Daoy (cell line): ENCODE data around the gene FAM180A. TPM values are rescaled to one million over a fixed set of nuclear protein-coding genes. Genes with fewer than 3 reads are reported as not detected.
"Not testable (repeated sequence)": the region's sequence is repeated elsewhere in the genome, so short reads cannot be mapped to it uniquely, and the experiment has no call there.

Source experiments
- DNase-seq: peaks from one replicate; pipeline ENCODE4 v3.0.0-alpha.2; 2015; ENCODE audit warnings: low read depth
- total RNA-seq: library from RNA; depleted of rRNA; stranded (reverse); fragments of >200 nt; shearing (Covaris generic); gene quantifications from 2 replicates; pipeline ENCODE4 v1.2.3, GENCODE V29; 2014; rRNA removed

FAM180A gene
- total RNA-seq = not detected in 2 replicates

DNA sequence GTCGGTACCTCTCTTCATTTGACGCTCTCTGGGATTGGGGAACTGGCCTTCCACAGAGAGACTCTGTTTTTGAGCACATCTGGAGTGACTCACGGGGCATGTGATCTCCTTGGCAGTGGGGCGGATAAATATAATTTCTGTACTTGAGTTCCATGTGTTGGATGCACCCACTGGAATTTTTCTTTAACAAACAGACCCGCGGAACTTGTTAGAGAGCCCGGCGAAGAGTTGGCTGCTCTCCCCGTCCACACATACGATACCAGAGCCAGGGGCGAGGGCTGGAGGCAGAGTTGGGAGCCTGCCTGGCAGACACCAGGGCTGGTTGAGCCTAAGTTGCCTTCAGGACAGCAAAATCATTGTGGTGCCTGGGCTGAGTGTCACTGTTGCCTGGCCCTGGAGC lies at the start of gene FAM180A:
Gene FAM180A, minus strand, starts transcription at position 44 of the 400 bp plus-strand sequence. CDS start 233 bp downstream, outside the sequence.
- peak; percentile 15 for DNase-seq

DNA sequence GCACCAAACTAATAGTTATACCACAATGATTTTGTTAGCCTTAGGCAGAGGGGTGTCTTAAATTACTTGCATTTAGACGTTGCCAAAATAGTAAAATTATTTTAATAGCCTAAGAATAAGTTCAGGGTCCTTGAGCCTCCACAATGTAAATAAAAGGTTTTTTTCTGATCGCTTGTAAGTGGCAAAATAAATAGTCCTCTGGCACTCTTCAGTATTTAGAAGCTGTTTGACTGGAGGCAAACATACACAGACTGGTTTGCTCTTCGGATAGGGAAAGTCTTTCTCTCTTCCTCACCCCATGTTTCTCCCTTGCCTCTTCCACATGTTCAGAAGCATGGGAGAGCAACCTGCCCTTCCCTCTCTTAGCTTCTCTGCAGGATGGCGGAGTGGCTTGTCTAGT lies 49.5 kb upstream of the FAM180A start:
- no peak for DNase-seq

DNA sequence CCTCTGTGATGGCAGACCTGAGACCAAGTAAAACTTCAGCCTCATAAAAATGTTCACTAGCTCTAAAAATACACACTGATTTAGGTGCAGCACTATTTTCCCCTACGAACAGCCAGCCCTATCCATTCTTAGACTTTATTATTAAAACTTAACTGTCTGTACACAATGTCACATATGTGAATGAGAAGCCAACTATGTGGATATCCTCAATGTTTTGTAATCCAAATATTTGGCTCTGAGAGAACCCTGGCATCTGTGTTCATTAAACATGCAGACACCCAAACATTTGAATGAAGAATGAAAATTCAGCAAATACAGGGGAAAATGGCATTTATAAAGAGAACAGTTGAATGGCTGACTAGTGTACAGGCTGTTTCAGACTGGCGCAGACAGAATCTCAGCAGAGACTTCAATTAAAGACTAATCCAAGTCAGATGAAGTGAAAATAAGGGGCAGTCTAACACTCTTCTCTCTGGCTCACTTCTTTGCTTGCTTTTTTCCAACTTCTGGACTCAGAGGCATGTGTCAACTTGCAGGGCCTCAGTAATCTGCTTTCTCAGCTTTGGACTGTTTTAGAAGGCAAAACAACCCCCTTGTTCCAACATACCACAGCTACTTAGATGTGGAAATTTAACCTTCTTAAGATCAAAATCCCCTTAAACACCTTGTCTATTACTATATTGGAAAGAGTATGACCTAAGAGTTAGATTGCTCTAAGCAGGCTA lies 47.4 kb upstream of the FAM180A start:
- no peak for DNase-seq

DNA sequence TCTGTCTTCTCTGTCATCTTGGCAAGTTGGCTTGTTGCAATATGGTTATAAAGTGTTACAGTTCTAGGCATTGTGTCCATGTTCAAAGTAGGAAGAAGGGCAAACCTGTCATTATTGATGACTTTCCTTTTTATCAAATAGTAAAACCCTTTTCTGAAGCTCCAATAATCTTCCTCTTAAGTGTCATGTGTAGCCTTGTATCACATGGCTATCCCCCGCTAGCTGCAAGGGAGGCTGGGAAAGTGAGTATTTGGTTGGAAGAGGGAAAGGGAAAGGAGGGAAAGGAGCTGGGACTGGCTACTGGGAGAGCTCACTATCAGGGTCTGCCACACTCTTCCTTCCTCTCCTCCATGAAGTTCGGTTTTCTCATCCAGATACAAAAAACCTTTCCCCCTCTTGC lies 45.2 kb upstream of the FAM180A start:
- no peak for DNase-seq

DNA sequence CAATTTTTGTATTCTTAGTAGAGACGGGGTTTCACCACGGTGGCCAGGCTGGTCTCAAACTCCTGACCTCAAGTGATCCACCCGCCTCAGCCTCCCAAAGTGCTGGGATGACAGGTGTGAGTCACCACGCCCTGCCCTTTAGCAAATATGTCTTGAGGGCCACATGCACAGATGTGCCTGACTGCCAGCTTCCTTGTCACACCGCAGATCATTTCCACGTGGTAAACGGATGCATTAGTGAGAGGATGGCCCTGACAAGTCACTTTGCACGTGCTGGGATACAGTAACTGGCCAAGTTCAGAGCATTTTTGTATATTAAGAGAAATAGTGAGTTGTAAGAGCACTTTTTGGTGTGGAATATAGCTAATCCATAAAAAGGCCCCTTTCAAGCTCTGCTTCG lies 44.3 kb upstream of the FAM180A start:
- DNase-seq = no peak

DNA sequence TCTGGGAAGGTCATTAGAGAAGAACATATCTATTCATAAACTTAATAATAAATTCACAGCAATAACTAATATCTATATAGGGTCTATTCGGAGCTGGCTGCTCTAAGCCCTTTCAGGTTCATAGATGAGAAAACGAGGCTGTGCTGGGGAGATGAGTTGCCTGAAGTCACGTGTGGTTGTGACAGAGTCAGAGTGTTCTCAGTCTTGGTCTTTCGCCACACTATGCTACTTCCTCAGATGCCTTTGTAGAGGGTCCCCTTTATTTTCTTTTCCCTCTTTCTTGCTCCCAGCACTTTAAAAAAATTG lies 43.7 kb upstream of the FAM180A start:
- DNase-seq = no peak

DNA sequence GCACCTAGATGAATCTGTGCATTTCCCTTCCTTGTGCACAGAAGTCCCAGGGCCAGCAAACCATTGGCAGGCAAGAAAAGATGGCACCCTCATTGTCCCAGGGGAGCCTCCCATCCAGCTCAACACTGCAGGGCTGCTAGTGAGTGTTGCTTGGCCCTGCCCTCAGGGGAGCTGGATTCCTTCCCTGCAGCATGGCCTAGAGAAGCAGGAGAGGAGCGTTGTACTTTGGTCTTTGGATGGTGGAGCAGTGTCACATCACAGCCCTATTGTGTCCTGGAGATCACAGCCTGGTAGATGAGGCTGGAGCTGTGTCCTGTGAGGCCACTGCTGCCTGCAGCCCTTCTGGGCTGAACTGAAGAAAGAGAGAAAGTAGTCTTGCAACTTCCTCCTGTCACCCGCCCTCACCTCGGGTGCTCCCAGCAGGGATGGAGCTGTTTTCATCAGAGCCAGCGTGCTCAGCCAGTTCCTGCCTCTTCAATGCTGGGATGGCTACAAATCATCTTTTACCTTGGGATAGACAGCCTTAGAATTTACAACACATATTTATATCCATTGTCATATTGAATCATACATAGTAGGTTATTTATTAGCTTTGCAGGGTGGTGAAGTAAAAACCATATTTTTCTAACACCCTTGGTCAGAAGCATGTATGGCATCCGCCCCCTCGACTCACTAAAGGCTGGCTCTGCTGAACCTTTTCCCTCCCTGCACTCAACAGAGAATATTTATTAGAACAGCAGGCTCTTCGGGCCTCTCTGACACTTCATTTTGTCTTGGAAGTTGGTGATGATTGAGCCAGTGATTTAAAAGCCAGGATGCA lies 43.1 kb upstream of the FAM180A start:
- DNase-seq = no peak

DNA sequence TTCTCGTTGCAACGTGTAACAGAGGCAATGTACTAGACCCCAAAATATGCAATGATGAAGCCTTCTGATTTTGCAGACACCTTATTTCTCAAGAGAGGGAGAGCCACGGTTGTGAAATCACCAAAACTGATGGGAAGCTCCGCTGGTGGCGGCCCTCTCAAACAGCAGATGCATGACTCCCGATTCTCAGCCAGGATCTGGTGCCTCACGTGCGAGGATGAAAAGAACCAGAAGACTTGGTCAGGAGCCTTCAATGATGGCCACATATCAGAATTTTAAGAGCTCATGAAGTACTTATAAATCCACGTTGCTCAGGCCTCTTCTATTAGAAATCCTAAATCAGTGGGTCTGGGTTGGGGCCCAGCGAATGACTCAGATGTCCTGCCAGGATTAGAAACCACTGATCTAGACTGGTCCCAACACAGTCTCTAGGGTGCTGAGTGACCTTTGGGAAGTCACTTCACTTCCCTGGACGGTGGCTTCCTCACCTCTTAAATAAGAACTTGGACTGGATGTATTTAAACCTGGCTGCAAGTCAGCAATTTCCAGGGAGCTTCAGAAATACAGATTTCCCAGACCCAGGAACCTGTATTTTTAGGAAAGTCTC lies 41.9 kb upstream of the FAM180A start:
- DNase-seq = no peak

DNA sequence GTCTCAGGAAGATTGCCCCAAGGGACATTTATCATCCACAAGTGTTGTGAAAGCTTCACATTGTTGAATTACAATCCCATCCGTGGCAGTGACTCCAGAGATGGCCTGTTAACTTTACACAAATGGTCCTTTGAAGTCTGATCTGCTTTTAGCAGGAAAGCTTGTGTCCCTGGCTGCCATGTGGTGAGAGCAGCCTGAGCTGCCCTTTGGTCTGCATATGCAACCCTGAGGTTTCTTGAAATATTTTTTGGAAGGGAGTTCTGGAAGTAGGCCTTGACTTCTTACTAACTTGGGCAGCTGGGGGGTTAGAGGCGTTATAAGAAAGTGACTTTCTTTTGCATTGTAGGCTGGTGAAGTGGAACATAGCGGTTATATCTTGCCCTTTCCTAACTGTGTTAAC lies 41.3 kb upstream of the FAM180A start:
- no peak for DNase-seq

DNA sequence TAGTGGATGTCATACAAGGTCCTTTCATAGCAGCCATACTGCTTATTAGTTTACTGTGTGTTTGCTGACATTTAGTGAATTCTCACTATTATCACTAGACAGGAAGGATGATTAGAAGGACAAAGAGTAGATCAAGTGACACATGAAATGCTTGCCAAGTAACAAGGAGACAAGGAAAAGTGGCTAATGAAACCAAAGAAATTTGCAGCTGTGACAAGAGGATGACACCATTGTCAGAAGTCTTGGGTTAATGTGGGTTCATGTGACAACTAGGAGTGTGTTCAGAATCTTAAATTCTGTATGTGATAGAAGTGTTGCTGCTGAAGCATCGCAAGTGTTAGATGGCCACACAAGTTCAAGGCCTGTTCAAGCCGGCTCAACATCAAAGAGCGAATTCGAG lies 40.8 kb upstream of the FAM180A start:
- DNase-seq = no peak

DNA sequence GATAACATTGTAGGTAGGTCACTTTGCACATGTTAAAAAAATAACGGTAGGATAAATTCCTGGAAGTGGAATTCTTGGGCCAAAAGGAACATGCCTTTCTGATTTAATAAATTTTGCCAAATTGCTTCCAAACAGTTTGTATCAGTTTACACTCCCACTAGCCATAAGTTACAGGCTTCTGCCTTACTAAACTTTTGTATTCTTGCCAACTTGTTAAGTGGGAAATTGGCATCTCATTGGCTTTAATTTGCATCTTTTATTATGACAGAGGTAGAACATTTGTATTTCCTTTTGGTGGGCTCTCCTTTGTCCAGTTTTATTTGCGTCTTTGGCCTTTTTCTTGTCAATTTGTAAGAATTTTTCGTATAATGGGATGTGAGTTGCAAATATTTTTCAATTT lies 38.3 kb upstream of the FAM180A start:
- DNase-seq = no peak

DNA sequence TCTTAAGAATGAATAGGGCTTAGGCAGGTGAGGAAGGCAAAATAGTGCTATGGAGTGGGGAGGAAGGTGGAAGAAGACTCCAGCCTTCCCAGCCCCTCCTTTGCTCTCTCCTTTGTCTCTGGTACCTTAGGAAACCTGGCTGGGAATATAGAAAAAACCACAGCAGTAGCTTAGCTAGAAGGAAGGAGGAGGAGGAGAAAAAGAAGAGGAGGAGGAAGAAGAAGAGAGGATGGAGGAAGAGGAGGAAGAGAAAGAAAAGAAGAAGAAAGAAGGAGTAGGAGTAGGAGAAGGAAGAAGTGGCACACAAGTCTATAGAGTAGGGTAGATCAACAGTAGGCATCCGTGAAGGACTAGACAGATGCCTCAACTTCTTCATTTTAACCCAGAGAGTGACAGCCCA lies 36.5 kb upstream of the FAM180A start:
- DNase-seq = no peak

DNA sequence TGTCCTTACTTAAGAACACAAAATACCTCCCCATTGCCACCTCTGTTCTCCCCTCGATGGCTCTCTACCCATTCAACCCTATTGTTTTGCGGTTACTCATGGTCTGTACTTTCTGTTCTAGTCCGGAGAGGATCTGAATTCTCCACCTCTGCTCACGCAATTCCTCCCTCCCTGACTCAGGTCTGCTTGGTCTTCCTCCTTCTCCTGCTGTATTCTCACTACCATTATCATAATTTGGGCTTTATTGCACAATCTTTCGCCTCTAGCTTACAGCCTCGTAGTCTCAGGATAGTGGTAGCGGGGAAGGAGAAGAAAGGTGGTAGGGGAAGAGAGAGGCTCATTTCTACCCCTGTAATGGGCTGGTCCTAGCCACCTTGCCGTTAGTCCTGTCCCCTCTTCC lies 35.4 kb upstream of the FAM180A start:
- no peak for DNase-seq

DNA sequence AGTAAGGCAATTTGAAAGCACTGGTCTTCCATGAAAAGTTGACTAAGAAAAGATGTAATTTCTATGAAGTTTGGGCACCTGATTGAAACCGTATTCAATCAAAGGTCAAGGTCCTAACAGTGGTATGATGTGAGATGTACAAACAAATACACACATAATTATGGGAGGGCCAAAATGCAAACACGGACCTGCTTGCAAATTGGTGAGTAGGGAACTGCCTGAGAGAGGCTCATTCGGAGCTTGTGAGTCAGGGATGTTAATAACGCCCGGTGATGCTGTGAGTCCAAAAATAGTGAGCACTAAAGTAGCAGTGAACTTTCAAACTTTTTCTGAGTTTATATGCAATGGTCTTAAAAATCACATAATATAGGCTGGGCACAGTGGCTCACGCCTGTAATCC lies 34.2 kb upstream of the FAM180A start:
- no peak for DNase-seq

DNA sequence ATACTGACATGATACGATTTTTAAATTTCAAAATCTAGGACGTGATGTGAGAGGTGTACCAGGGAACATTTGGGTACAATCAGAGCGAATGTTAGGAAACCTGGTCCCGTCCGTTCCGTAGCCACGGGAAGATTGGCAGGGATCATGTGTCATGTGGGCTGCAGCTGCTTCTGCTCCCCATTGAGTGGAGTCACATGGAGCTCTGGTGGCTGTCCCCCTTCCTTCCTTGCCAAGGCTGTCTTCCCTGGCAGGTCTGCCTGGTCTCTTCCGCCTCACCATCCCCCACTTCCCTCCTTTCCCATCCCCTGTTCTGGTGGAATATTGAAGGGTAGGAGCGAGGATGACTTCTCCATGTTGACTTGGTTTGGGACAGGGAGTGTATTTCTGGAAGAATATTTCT lies 33.8 kb upstream of the FAM180A start:
- no peak for DNase-seq

DNA sequence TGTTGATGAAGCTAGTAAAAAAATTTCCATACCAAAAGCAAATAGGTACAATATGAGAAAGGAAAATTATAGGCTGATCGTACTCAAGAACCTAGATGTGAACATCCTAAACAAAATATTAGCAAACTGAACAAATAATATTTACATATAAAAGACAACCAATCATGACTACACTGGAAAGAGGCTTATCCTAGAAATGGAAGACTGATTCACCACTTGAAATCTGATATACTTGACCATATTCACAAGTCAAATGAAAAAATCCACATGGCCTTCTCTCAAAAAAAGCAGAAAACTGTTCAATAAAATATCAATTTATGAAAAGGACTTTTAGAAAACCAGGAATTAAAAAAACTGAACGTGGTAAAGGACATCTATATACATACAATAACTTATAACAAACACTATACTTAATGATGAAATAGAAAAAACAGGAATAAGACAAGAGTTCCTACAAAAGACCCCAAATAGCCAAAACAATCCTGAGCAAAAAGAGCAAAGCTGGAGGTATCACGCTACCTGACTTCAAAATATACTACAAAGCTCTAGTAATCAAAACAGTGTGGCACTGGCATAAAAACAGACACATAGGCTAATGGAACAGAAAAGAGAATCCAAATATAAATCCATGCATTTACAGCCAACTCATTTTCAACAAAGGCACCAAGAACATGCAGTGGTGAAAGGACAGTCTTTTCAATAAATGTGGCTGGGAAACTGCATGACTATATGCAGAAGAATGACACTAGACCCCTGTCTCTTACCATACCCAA lies 29.2 kb upstream of the FAM180A start:
- DNase-seq = no peak

DNA sequence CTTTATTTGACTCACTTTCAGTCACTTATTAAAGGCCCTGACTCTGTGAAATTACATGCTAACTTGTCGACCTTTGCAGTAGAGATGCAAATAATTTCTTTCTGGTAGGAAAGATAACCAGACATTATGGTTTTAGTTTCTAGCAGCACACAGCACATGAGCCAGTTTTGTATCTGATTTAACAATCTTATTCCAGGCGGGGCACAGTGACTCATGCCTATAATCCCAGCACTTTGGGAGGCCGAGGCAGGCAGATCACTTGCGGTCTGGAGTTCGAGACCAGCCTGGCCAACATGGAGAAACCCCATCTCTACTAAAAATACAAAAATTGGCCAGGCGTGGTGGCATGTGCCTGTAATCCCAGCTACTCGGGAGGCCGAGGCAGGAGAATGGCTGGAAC lies 27.3 kb upstream of the FAM180A start:
- not testable (repeated sequence) for DNase-seq

DNA sequence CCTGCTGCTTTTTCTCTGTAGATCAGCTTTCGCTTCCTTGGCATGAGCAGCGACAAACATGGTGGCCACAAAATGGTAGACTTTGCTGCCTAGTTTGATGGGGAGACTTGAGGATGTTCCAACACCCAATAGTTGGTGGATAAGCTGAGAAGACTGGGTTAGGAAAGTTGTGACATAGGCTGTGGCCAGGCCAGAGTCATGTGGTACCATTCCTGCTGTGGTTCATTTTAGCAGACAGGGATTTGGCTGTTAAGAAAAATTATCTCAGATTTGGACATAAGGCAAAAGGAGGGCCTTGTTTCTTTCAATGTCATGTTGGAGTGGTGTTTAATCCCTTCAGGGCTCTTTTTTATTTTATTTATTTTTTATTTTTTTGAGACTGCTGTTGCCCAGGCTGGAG lies 26.6 kb upstream of the FAM180A start:
- DNase-seq = no peak

DNA sequence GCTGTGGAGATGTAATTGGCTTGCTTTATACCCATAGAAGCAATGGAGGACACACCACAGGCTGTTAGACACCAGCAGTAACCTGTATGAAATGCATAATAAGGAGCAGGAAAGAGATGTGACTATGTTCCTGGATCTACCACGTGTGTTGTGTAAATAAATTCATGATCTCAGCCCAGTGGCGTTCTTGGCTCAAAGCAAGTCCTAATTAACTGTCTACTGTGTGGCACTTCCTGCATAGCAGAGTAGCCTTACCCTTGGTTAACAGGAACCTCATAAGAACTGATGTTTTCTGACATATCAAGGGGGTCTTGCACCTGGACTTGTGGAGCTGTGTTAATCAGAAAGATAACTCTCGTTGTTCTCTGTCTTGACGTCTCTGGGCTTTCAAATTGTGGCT lies 25.7 kb upstream of the FAM180A start:
- peak; percentile 69 for DNase-seq

DNA sequence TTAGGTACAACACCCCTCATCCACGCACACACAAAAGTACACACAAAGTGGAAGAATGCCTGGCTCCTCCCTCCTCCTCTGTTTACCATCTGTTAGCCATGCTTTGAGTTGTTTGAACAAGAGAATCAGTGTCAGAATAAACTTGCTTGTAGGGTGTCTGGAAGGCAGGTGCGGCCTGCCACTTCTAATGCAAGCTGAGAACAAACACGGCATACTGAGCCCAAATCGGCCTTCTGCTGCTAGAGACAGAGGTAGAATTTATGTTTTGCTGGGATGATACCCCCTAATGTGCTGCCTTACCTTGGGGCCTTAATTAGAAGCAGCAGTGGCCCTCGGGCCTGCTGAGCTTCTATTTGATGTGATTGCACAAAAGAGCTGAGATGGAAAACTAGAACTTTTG lies 24.9 kb upstream of the FAM180A start:
- DNase-seq = no peak

DNA sequence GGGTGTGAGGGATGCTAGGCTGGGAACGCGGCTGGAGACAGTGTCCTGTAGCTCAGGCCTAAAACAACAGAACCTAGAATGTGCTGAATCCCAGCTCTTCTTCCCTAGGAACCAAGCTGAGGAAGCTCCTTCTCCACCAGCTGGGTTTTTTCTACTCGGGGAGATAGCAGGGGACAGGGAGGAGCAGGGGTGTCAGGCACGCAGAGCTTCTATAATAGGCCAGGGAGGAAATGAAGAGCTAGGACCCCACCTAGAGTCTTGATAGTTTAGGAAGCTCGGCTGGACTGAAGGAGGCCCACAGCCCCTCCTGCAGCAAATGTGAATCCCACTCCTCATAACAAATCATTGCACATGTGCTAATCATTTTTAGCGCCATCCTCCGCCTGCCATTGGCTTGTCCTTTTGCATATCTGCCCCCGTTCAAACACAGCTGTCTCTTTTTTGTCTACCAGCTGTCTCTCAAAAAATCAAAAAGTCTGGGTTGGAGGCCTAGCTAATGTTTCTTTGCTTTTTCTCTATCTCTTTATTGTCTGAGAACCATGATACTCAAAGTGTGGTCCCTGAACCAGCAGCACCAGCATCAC lies 24.1 kb upstream of the FAM180A start:
- DNase-seq = no peak
